Kidney tubule cell (primary cell): Measurements from ENCODE around the gene NRG3.
A peak's percentile ranks its signal among the peaks of the same experiment; 100 is the strongest.

Experiments
- DNase-seq: peaks from one replicate; pipeline ENCODE4 v3.0.0-alpha.2; 2018; ENCODE audit warnings: low spot score

The NRG3 gene

GRCh38 chr10:82680608-82681007 lies 805.6 kb downstream of the NRG3 start:
- no peak for DNase-seq

GRCh38 chr10:82683945-82684344 lies 809.0 kb downstream of the NRG3 start:
- no peak for DNase-seq

- no peak for DNase-seq
These were observed 810.1 kb downstream of the NRG3 start for GRCh38 chr10:82685087-82685486.

GRCh38 chr10:82691211-82691610 lies 816.2 kb downstream of the NRG3 start:
- DNase-seq: no peak

GRCh38 chr10:82692458-82692857 lies 817.5 kb downstream of the NRG3 start:
- no peak for DNase-seq

- no peak for DNase-seq
These were observed 846.8 kb downstream of the NRG3 start for GRCh38 chr10:82721831-82722230.

GRCh38 chr10:82722273-82722672 lies 847.3 kb downstream of the NRG3 start:
- DNase-seq: no peak

GRCh38 chr10:82736305-82736704 lies 861.3 kb downstream of the NRG3 start:
- no peak for DNase-seq

GRCh38 chr10:82737549-82737948 lies 862.6 kb downstream of the NRG3 start:
- no peak for DNase-seq

GRCh38 chr10:82738592-82738991 lies 863.6 kb downstream of the NRG3 start:
- DNase-seq: no peak

GRCh38 chr10:82742478-82742877 lies 867.5 kb downstream of the NRG3 start:
- DNase-seq: peak; percentile 90

GRCh38 chr10:82742898-82743297 lies 867.9 kb downstream of the NRG3 start:
- DNase-seq: no peak

GRCh38 chr10:82750538-82750937 lies 875.5 kb downstream of the NRG3 start:
- no peak for DNase-seq

- DNase-seq: no peak
These were observed 882.4 kb downstream of the NRG3 start for GRCh38 chr10:82757397-82757796.

- peak; percentile 47 for DNase-seq
These were observed 882.9 kb downstream of the NRG3 start for GRCh38 chr10:82757901-82758300.

- no peak for DNase-seq
These were observed 884.1 kb downstream of the NRG3 start for GRCh38 chr10:82759050-82759449.

GRCh38 chr10:82762641-82763040 lies 887.6 kb downstream of the NRG3 start:
- DNase-seq: no peak

- no peak for DNase-seq
These were observed 893.0 kb downstream of the NRG3 start for GRCh38 chr10:82768040-82768439.

- no peak for DNase-seq
These were observed 903.9 kb downstream of the NRG3 start for GRCh38 chr10:82778908-82779307.

GRCh38 chr10:82796510-82796909 lies 921.5 kb downstream of the NRG3 start:
- peak; percentile 2 for DNase-seq

GRCh38 chr10:82801289-82801688 lies 926.3 kb downstream of the NRG3 start:
- DNase-seq: peak; percentile 35

GRCh38 chr10:82811621-82812020 lies 936.6 kb downstream of the NRG3 start:
- DNase-seq: peak; percentile 34

- DNase-seq: peak; percentile 51
These were observed 938.9 kb downstream of the NRG3 start for GRCh38 chr10:82813856-82814255.

- no peak for DNase-seq
These were observed 939.6 kb downstream of the NRG3 start for GRCh38 chr10:82814635-82815034.

- DNase-seq: no peak
These were observed 940.7 kb downstream of the NRG3 start for GRCh38 chr10:82815680-82816079.
